ENCODE results near the gene TREH. TPM values are rescaled to one million over a fixed set of nuclear protein-coding genes. Genes with fewer than 3 reads are reported as not detected.

The TREH gene
- total RNA-seq, 2 experiments from 2014 or later, result not detected

DNA sequence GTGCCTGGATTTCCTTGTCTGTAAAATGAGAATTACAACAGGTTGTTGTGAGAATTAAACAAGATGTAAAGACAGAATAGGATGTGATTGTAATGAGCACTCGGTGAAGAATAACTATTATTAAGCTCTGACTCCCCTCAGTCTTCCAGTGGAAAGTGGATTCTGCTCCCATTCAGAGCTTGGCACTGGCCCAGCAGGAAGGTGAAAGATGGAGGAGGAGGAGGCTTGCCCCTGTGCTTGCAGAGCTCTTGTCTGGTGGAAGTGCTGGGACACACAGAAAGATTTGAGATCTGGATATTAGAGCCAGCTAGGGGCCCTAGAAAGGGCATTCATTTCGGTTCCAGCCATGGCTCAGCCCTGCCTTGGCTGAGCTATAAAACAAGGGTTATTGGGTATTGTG, 43.8 kb downstream of the TREH start:
- DNase-seq, result no peak
- Mint-ChIP-seq H3K27me3 (peaks cover 2% of the 10 kb centered on the region), H3K36me3 (ENCODE audit: low read depth) (no peaks in the 10 kb centered on the region), H3K9me3 (no peaks in the 10 kb centered on the region), H3K27ac (no peak overlapping the region), H3K4me1 (no peaks in the 10 kb centered on the region), H3K4me3 (no peak overlapping the region)
- CTCF ChIA-PET, result interaction anchor here (1.1 to 1.9 kb wide), 4 partner anchors 16 to 464 kb away, joined by 3 to 8 read pairs (median 4); no protein-coding TSS in a partner anchor
- POLR2A ChIA-PET, result no interaction called here

GRCh38 chr11:118635237-118635591, 44.2 kb downstream of the TREH start:
- peaks cover 2% of the 10 kb centered on the region for H3K27me3 Mint-ChIP-seq
- no peak overlapping the region for H3K4me3 Mint-ChIP-seq
- no peak for DNase-seq
- H3K27ac Mint-ChIP-seq, result no peak overlapping the region
- POLR2A ChIA-PET, result no interaction called here
- H3K36me3 Mint-ChIP-seq (ENCODE audit: low read depth), result no peaks in the 10 kb centered on the region
- H3K9me3 Mint-ChIP-seq, result no peaks in the 10 kb centered on the region
- CTCF ChIA-PET, result interaction anchor here (1.1 to 1.4 kb wide), 2 partner anchors 54 to 463 kb away, joined by 3 to 4 read pairs; no protein-coding TSS in a partner anchor
- H3K4me1 Mint-ChIP-seq, result no peaks in the 10 kb centered on the region

DNA sequence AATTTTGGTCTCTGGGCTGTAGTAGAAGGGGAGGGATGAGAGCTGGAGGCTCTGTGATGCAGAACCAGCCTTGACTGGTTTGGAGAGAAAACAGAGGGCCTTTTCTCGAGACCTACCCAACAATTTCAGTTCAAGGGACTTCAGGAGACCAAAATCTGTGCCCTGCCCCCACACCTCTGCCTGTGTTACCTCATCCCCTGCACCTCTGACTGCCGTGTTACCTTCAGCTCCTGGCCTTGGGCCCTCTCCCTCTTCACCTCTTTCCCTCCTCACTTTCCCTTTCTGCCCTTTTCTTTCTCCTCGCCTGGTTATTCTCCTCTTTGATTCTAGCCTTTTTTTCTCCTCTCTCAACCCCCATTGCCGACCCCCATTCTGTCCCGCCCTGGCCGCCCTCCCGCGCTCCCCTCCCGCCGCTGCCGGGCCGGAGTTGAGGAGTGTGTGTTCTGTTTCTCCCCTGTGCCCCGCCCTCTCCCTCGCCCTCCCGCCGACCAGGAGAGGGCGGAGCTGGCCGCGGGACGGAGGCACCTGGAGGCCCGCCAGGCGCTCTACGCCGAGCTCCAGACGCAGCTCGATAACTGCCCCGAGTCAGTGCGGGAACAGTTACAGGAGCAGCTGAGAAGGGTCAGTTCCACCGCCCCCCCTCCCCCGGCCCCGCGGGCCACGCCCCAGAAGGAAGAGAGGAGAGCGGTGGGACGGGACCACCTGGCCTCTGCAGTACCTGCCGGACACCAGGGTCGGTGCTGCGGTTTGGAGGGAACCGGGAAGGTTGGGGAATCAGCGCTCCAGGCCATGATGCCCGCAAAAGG, 44.8 kb downstream of the TREH start:
- DNase-seq, result no peak
- POLR2A ChIA-PET, result no interaction called here
- no peaks in the 10 kb centered on the region for H3K36me3 Mint-ChIP-seq (ENCODE audit: low read depth)
- H3K9me3 Mint-ChIP-seq, result no peaks in the 10 kb centered on the region
- peaks cover 2% of the 10 kb centered on the region for H3K27me3 Mint-ChIP-seq
- no peaks in the 10 kb centered on the region for H3K4me1 Mint-ChIP-seq
- no peak overlapping the region for H3K4me3 Mint-ChIP-seq
- no peak overlapping the region for H3K27ac Mint-ChIP-seq
- CTCF ChIA-PET, result interaction anchor here (1.1 to 1.4 kb wide), 2 partner anchors 55 to 463 kb away, joined by 3 to 4 read pairs; no protein-coding TSS in a partner anchor

- H3K27ac Mint-ChIP-seq, result no peak overlapping the region
- no peak for DNase-seq
- no peak overlapping the region for H3K4me3 Mint-ChIP-seq
- POLR2A ChIA-PET, result no interaction called here
- no peaks in the 10 kb centered on the region for H3K4me1 Mint-ChIP-seq
- no peaks in the 10 kb centered on the region for H3K9me3 Mint-ChIP-seq
- CTCF ChIA-PET, result no interaction called here
- H3K36me3 Mint-ChIP-seq (ENCODE audit: low read depth), result no peaks in the 10 kb centered on the region
- H3K27me3 Mint-ChIP-seq, result peaks cover 2% of the 10 kb centered on the region
Measured at GRCh38 chr11:118633979-118634378, 45.5 kb downstream of the TREH start.

GRCh38 chr11:118633319-118633690, 46.1 kb downstream of the TREH start:
- CTCF ChIA-PET, result interaction anchor here (0.8 kb wide), 1 partner anchor 26 kb away, joined by 3 read pairs; no protein-coding TSS in a partner anchor
- Mint-ChIP-seq H3K9me3 (no peaks in the 10 kb centered on the region), H3K4me1 (no peaks in the 10 kb centered on the region), H3K4me3 (no peak overlapping the region), H3K36me3 (ENCODE audit: low read depth) (no peaks in the 10 kb centered on the region), H3K27ac (no peak overlapping the region), H3K27me3 (peaks cover 2% of the 10 kb centered on the region)
- POLR2A ChIA-PET, result no interaction called here
- DNase-seq, result no peak

- H3K36me3 Mint-ChIP-seq (ENCODE audit: low read depth), result no peaks in the 10 kb centered on the region
- ChIA-PET CTCF (interaction anchor here (0.8 kb wide), 1 partner anchor 27 kb away, joined by 3 read pairs; no protein-coding TSS in a partner anchor), POLR2A (no interaction called here)
- H3K4me3 Mint-ChIP-seq, result no peak overlapping the region
- H3K27ac Mint-ChIP-seq, result no peak overlapping the region
- DNase-seq, result no peak
- H3K4me1 Mint-ChIP-seq, result no peaks in the 10 kb centered on the region
- H3K27me3 Mint-ChIP-seq, result peaks cover 2% of the 10 kb centered on the region
- no peaks in the 10 kb centered on the region for H3K9me3 Mint-ChIP-seq
Measured at GRCh38 chr11:118632577-118633318, 46.7 kb downstream of the TREH start.

DNA sequence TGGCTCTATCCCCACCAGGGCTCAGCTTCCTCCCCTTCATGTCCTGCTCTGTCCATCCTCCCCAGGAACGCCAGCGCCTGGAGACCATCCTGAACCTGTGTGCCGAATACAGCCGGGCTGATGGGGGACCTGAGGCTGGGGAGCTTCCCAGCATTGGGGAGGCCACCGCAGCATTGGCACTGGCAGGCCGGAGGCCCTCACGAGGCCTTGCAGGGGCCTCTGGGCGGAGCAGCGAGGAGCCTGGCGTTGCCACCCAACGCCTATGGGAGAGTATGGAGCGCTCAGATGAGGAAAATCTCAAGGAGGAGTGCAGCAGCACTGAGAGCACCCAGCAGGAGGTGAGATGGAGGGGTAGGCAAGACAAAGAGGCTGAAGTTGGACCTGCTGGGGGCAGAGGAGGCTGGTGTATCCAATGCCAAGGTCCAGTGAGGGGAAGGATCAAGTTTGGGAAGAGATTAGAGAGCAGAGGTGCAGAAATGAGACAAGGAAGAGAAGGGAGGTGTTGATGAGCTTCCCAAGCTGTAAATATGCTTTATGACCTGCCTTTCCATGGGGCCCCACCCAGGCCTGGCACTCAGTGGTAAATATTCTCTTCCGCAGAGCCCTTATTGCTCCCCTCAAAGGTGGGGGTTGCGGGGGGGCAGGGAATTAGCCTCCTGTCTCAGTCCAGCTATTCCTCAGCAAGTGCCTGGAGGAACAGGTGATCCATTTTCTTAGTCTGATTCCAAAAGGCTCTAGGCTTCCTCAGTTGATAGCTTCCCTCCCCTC, 48.1 kb downstream of the TREH start:
- H3K9me3 Mint-ChIP-seq, result no peaks in the 10 kb centered on the region
- no peaks in the 10 kb centered on the region for H3K4me1 Mint-ChIP-seq
- H3K36me3 Mint-ChIP-seq (ENCODE audit: low read depth), result no peaks in the 10 kb centered on the region
- no peak overlapping the region for H3K4me3 Mint-ChIP-seq
- no peak overlapping the region for H3K27ac Mint-ChIP-seq
- ChIA-PET POLR2A (no interaction called here), CTCF (interaction anchor here (1.1 kb wide), 1 partner anchor 19 kb away, joined by 3 read pairs; no protein-coding TSS in a partner anchor)
- H3K27me3 Mint-ChIP-seq, result peaks cover 2% of the 10 kb centered on the region
- no peak for DNase-seq

DNA sequence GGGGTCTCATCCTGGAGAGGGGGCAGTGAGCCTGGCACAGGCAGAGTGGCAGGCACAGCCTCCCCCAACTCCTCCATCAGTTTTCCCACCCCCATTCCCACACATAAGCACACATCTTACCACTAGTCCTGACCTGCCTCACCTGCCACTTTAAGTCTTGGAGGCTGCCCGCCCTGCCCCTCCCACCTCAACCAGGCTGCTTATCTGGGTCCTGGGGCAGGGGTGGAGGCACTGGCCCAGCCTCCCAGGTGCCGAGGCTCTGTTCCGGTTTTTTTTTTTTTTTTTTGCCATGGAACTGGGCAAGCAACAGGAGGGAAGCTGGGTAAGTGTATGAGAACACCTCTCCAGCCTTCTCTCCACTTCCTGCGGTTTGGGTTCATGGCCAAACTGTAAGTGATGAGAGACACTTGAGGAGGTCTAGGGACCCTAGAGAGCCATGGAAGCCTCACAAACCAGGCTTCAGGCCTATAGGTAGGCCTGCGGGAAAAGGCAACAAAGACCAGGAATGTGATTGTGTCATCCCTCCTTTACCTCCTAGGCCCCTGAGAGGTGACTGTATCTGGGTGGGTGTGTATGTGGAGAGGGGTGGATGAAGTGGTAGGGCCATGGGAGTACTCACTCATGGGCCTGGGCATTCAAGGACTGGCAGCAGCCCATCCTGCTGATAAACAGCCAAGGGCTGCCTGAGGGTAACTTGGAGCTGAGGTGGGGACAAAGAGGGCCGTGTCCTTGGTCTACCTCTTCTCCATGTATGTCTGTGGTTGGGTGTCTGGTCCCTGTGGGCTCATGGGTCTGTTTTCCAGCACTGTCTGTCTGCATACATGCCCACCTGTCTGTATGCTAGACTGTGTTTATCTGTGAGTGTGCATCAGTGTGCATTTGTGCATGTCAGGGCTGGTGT, 49.4 kb downstream of the TREH start:
- Mint-ChIP-seq H3K36me3 (ENCODE audit: low read depth) (no peaks in the 10 kb centered on the region), H3K9me3 (no peaks in the 10 kb centered on the region), H3K4me1 (no peaks in the 10 kb centered on the region), H3K27me3 (no peaks in the 10 kb centered on the region), H3K4me3 (no peak overlapping the region), H3K27ac (no peak overlapping the region)
- no peak for DNase-seq
- CTCF ChIA-PET, result interaction anchor here (1.0 kb wide), 1 partner anchor 20 kb away, joined by 3 read pairs; no protein-coding TSS in a partner anchor
- POLR2A ChIA-PET, result no interaction called here

- Mint-ChIP-seq H3K27me3 (peaks cover 3% of the 10 kb centered on the region), H3K4me1 (no peaks in the 10 kb centered on the region), H3K9me3 (no peaks in the 10 kb centered on the region), H3K4me3 (no peak overlapping the region), H3K27ac (no peak overlapping the region), H3K36me3 (ENCODE audit: low read depth) (no peaks in the 10 kb centered on the region)
- ChIA-PET CTCF (interaction anchor here (1.0 kb wide), 1 partner anchor 19 kb away, joined by 3 read pairs; no protein-coding TSS in a partner anchor), POLR2A (no interaction called here)
- DNase-seq, result no peak
Measured at GRCh38 chr11:118628861-118629549, 50.4 kb downstream of the TREH start.

DNA sequence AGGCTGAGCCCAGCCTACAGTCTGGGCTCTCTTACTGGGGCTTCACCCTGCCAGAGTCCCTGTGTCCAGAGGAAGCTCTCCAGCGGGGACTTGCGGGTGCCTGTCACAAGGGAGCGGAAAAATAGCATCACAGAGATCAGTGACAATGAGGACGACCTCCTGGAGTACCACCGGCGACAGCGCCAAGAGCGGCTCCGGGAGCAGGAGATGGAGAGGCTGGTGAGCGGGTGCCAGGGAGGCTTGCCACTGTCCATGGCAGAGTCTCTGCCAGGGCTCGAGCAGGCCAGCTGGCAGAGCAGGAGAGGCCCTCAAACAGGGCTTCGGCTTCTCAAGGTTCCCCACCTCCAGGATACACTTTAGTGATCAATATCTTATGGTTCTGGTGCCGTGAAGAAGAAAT, 51.0 kb downstream of the TREH start:
- no peak for DNase-seq
- ChIA-PET POLR2A (no interaction called here), CTCF (no interaction called here)
- no peak overlapping the region for H3K27ac Mint-ChIP-seq
- no peaks in the 10 kb centered on the region for H3K4me1 Mint-ChIP-seq
- no peaks in the 10 kb centered on the region for H3K36me3 Mint-ChIP-seq (ENCODE audit: low read depth)
- H3K27me3 Mint-ChIP-seq, result peaks cover 3% of the 10 kb centered on the region
- no peak overlapping the region for H3K4me3 Mint-ChIP-seq
- no peaks in the 10 kb centered on the region for H3K9me3 Mint-ChIP-seq

- peaks cover 3% of the 10 kb centered on the region for H3K27me3 Mint-ChIP-seq
- CTCF ChIA-PET, result no interaction called here
Measured at GRCh38 chr11:118628031-118628430, 51.4 kb downstream of the TREH start.

DNA sequence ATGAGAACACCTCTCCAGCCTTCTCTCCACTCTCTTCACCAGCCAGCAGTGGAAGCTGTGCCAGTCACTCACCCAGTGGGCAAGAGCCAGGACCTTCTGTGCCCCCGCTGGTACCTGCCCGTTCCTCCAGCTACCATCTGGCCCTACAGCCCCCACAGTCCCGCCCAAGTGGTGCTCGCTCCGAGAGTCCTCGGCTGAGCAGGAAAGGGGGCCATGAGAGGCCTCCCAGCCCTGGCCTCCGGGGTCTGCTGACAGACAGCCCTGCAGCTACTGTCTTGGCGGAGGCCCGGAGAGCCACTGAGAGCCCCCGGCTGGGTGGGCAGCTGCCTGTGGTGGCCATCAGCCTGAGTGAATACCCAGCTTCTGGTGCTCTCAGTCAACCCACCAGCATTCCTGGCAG, 51.9 kb downstream of the TREH start:
- DNase-seq, result no peak
- Mint-ChIP-seq H3K4me3 (no peak overlapping the region), H3K27me3 (peaks cover 3% of the 10 kb centered on the region), H3K27ac (no peak overlapping the region), H3K4me1 (no peaks in the 10 kb centered on the region), H3K9me3 (no peaks in the 10 kb centered on the region), H3K36me3 (ENCODE audit: low read depth) (no peaks in the 10 kb centered on the region)
- ChIA-PET POLR2A (no interaction called here), CTCF (no interaction called here)

More at GRCh38 chr11:118628031-118628430, 51.4 kb downstream of the TREH start:
- POLR2A ChIA-PET, result no interaction called here
- H3K9me3 Mint-ChIP-seq, result no peaks in the 10 kb centered on the region
- H3K4me1 Mint-ChIP-seq, result no peaks in the 10 kb centered on the region
- H3K4me3 Mint-ChIP-seq, result no peak overlapping the region
- no peaks in the 10 kb centered on the region for H3K36me3 Mint-ChIP-seq (ENCODE audit: low read depth)
- DNase-seq, result no peak
- H3K27ac Mint-ChIP-seq, result no peak overlapping the region

Data from activated CD4-positive, alpha-beta memory T cell treated with anti-CD3 and anti-CD28 coated beads, Interleukin-2, amount 10 ng/mL, durations not matched to agents 7 days and 5 days (primary cell).